Osteoblast (primary cell): ENCODE results near the gene SPG21. TPM values are rescaled to one million over a fixed set of nuclear protein-coding genes. Genes with fewer than 3 reads are reported as not detected.

Source experiments
- DNase-seq: peaks from one replicate; pipeline ENCODE4 v3.0.0; 2011; ENCODE audit warnings: low spot score, mixed read lengths; ENCODE audit not compliant: insufficient read length; ENCODE audit errors: missing footprints
- H2AFZ ChIP-seq: 2 replicates; pipeline ENCODE4 v1.6.0; 2011; ENCODE audit warnings: mild to moderate bottlenecking, low read length
- H3K27ac ChIP-seq: 2 replicates; pipeline ENCODE4 v1.5.1; 2011; ENCODE audit warnings: mild to moderate bottlenecking, low read depth, low read length, moderate library complexity
- H3K27me3 ChIP-seq: 2 replicates; pipeline ENCODE4 v1.6.0; 2012; ENCODE audit warnings: mild to moderate bottlenecking, control low read depth, inconsistent platforms, low read length, moderate library complexity; ENCODE audit not compliant: insufficient read depth
- H3K36me3 ChIP-seq: 2 replicates; pipeline ENCODE4 v1.5.1; 2011; ENCODE audit warnings: mild to moderate bottlenecking, low read length, control low read depth, moderate library complexity; ENCODE audit not compliant: insufficient read depth
- H3K4me1 ChIP-seq: 2 replicates; pipeline ENCODE4 v1.5.1; 2011; ENCODE audit warnings: mild to moderate bottlenecking, low read length, control low read depth, moderate library complexity; ENCODE audit not compliant: insufficient read depth
- H3K4me2 ChIP-seq: 2 replicates; pipeline ENCODE4 v1.6.0; 2011; ENCODE audit warnings: mild to moderate bottlenecking, low read length; ENCODE audit not compliant: insufficient read depth
- H3K4me3 ChIP-seq: fragments of 200-600 bp; sonication (generic); 3 replicates; pipeline ENCODE4 v1.5.1; 2012; ENCODE audit warnings: mild to moderate bottlenecking, low read length, inconsistent platforms; ENCODE audit not compliant: insufficient read depth
- H3K79me2 ChIP-seq: 2 replicates; pipeline ENCODE4 v1.6.0; 2012; ENCODE audit warnings: mild to moderate bottlenecking, low read length, control low read depth, inconsistent platforms; ENCODE audit not compliant: insufficient read depth
- H3K9me3 ChIP-seq: 2 replicates; pipeline ENCODE4 v1.5.1; 2011; ENCODE audit warnings: low read depth, low read length, control low read depth
- H4K20me1 ChIP-seq: 2 replicates; pipeline ENCODE4 v1.6.0; 2012; ENCODE audit warnings: mild to moderate bottlenecking, low read length, control low read depth; ENCODE audit not compliant: insufficient read depth
- total RNA-seq: library from RNA; depleted of rRNA; stranded (reverse); fragments of >200 nt; gene quantifications from 2 replicates; pipeline ENCODE4 v1.2.3, GENCODE V29; 2012
- TF ChIP-seq, protein P1 (sequence below): IDR thresholded peaks from 2 replicates; pipeline ENCODE4 v1.5.1; 2011; ENCODE audit warnings: mild to moderate bottlenecking, low read depth, low read length, moderate library complexity; ENCODE audit errors: extremely low read depth

SPG21 gene
- total RNA-seq, 1 donor, result 142 TPM

DNA sequence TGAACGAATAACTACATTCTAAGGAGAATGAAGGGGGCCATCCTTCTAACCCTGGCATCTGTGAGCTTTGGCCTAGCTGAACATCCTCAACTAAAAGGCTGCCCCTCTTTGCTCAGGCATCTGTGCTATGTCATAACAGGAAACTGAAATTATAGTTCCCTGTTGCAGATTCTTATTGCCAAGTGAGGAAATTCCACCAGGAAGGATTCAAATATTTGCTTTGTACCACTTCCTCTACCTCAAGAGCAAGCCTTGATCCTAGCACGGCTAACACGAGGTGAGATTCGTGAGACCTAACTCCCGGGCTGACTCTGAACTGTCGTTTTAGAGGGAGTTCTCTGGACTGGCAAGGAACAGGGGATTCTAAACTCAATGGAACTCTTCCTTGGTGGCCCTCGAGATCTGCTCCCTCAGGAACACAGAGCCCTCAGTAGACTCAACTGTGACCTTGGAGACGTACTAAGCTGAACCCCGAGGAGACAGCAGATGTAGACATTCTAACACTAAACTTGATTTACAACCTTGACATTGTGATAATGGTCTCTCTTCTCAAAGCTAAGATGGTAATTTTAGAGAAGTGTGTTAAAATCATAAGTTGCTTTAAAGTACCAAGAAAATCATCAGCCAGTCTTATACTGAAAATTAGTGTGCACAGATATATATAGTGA is 4.2 kb downstream of the SPG21 start:
- H3K27me3 ChIP-seq, result no peaks in the 10 kb centered on the region
- peaks cover 14% of the 10 kb centered on the region for H4K20me1 ChIP-seq
- peak overlapping the region; percentile 45 for H3K27ac ChIP-seq
- H3K36me3 ChIP-seq, result peaks cover 12% of the 10 kb centered on the region
- H2AFZ ChIP-seq, result peak overlapping the region; percentile 77
- H3K9me3 ChIP-seq, result no peaks in the 10 kb centered on the region
- TF ChIP-seq, protein P1, sequence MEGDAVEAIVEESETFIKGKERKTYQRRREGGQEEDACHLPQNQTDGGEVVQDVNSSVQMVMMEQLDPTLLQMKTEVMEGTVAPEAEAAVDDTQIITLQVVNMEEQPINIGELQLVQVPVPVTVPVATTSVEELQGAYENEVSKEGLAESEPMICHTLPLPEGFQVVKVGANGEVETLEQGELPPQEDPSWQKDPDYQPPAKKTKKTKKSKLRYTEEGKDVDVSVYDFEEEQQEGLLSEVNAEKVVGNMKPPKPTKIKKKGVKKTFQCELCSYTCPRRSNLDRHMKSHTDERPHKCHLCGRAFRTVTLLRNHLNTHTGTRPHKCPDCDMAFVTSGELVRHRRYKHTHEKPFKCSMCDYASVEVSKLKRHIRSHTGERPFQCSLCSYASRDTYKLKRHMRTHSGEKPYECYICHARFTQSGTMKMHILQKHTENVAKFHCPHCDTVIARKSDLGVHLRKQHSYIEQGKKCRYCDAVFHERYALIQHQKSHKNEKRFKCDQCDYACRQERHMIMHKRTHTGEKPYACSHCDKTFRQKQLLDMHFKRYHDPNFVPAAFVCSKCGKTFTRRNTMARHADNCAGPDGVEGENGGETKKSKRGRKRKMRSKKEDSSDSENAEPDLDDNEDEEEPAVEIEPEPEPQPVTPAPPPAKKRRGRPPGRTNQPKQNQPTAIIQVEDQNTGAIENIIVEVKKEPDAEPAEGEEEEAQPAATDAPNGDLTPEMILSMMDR, result no peak
- peaks cover 78% of the 10 kb centered on the region for H3K79me2 ChIP-seq
- DNase-seq, result peak; percentile 74
- H3K4me1 ChIP-seq, result peaks cover 18% of the 10 kb centered on the region
- peak overlapping the region; percentile 44 for H3K4me2 ChIP-seq
- no peak overlapping the region for H3K4me3 ChIP-seq

DNA sequence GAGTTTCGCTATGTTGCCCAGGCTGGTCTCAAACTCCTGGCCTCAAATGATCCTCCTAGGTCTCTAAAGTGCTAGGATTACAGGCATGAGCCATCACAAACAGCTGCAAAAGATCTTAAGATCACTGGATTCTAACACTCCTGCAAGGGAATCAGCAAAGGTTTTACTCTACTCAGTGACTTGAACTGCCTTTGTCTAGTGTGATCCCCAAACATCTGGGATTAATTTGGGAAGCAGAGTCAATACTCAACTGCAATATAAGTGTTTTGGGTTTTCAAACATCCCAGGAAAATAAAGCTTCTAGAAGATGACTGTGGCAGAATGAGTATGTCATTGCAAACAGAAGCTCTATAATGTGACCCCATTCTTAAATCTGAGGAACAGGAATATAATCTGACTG is 7.2 kb downstream of the SPG21 start:
- H4K20me1 ChIP-seq, result peaks cover 14% of the 10 kb centered on the region
- TF ChIP-seq, protein P1, result no peak
- H3K36me3 ChIP-seq, result peaks cover 26% of the 10 kb centered on the region
- H3K79me2 ChIP-seq, result peaks cover 61% of the 10 kb centered on the region
- H3K9me3 ChIP-seq, result no peaks in the 10 kb centered on the region
- H3K4me1 ChIP-seq, result peaks cover 9% of the 10 kb centered on the region
- no peak overlapping the region for H3K4me2 ChIP-seq
- DNase-seq, result no peak
- H3K27me3 ChIP-seq, result no peaks in the 10 kb centered on the region
- H3K4me3 ChIP-seq, result no peak overlapping the region
- no peak overlapping the region for H3K27ac ChIP-seq
- H2AFZ ChIP-seq, result no peak overlapping the region

DNA sequence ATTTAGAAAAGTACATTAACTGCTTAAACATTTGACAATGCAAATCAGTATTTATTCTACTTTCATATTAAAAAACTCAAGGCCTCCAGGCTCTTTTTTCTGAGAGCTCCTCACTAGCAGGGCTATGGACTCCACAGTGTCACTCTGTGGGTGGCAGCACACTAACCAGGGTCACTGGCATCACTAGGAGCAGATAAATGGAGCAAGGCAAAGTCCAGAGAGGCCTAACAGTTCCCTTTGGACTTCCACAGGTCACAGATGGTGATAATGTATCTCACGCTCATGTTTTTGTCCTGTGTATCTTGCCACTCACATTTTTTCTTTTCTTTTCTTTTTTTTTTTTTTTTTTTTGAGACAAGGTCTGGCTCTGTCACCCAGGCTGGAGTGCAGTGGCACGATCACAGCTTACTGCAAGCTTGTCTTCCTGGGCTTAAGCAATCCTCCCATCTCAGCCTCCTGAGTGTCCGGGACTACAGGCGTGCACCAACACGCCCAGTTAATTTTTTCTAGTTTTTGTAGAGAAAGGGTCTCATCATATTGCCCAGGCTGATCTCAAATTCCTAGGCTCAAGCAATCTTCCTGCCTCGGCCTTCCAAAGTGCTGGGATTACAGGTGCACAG is 7.8 kb downstream of the SPG21 start:
- TF ChIP-seq, protein P1, result no peak
- Histone ChIP-seq H4K20me1 (peaks cover 14% of the 10 kb centered on the region), H3K79me2 (peaks cover 55% of the 10 kb centered on the region), H3K4me3 (no peak overlapping the region), H2AFZ (no peak overlapping the region), H3K9me3 (no peaks in the 10 kb centered on the region), H3K4me2 (no peak overlapping the region), H3K27ac (no peak overlapping the region), H3K4me1 (peaks cover 9% of the 10 kb centered on the region), H3K27me3 (no peaks in the 10 kb centered on the region), H3K36me3 (peaks cover 26% of the 10 kb centered on the region)
- DNase-seq, result no peak

DNA sequence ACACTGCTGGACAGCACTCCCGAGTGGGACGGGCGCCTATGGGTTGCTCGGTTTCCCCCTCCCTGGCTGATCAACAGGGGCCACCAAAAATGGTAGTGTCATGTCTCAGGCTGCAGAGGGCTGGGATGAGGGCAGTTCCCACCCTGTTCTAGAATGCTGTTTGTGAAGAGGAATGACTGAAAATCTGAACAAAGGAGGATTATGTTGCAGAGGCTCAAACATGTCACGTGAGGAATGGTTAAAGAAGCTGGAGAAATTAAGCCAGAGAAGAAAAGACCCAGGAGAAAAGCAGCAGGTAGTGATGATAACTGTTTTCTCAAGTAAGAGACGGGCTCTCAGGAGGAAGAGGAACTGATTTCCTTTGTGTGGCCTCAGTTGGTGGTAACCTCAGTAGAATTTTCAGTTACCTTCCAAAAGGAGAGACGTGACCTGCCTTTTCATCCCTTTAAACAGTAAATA is 10.4 kb downstream of the SPG21 start:
- Histone ChIP-seq H3K4me3 (no peak overlapping the region), H4K20me1 (peaks cover 8% of the 10 kb centered on the region), H3K36me3 (peaks cover 49% of the 10 kb centered on the region), H3K27me3 (no peaks in the 10 kb centered on the region), H3K79me2 (peaks cover 35% of the 10 kb centered on the region), H3K4me1 (peaks cover 2% of the 10 kb centered on the region), H3K27ac (no peak overlapping the region), H2AFZ (no peak overlapping the region), H3K9me3 (no peaks in the 10 kb centered on the region), H3K4me2 (no peak overlapping the region)
- TF ChIP-seq, protein P1, result no peak
- peak; percentile 53 for DNase-seq
